Sigmoid colon (tissue), 3 donors: ENCODE measurements around the gene CDH23.

Experiments used
- POLR2A ChIP-seq, 2 donors: fragments of 450-650 bp; IDR thresholded peaks; one replicate each; pipeline ENCODE4 v1.6.1; 2016; ENCODE audit warnings: antibody characterized with exemption in 2 of 2, mild to moderate bottlenecking in 2 of 2, moderate library complexity in 2 of 2
- TF ChIP-seq, protein P1 (sequence below), 4 experiments: fragments of 450-650 bp in 3 of 4; fragments of 200-600 bp in 1 of 4; IDR thresholded peaks; one replicate each; pipeline ENCODE4 v1.5.1; 2016 to 2019; ENCODE audit warnings: antibody characterized with exemption in 4 of 4, mild to moderate bottlenecking in 3 of 4, moderate library complexity in 2 of 4

GRCh38 chr10:71530781-71531180 lies 134.1 kb downstream of the CDH23 start:
- TF ChIP-seq, protein P1, sequence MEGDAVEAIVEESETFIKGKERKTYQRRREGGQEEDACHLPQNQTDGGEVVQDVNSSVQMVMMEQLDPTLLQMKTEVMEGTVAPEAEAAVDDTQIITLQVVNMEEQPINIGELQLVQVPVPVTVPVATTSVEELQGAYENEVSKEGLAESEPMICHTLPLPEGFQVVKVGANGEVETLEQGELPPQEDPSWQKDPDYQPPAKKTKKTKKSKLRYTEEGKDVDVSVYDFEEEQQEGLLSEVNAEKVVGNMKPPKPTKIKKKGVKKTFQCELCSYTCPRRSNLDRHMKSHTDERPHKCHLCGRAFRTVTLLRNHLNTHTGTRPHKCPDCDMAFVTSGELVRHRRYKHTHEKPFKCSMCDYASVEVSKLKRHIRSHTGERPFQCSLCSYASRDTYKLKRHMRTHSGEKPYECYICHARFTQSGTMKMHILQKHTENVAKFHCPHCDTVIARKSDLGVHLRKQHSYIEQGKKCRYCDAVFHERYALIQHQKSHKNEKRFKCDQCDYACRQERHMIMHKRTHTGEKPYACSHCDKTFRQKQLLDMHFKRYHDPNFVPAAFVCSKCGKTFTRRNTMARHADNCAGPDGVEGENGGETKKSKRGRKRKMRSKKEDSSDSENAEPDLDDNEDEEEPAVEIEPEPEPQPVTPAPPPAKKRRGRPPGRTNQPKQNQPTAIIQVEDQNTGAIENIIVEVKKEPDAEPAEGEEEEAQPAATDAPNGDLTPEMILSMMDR (IDR thresholded peaks at IDR 0.05), result no peak
- no peak for TF ChIP-seq POLR2A (IDR thresholded peaks at IDR 0.05)
